Esophagus muscularis mucosa (tissue), 4 donors: ENCODE results near the gene PTPRQ.

Experiments
- CTCF ChIP-seq, 3 experiments: fragments of 200-600 bp in 2 of 3; fragments of 450-650 bp in 1 of 3; sonication (generic) in 2 of 3; IDR thresholded peaks; one replicate each; pipeline ENCODE4 v1.5.1; 2017 to 2019; ENCODE audit warnings: antibody characterized with exemption in 3 of 3, mild to moderate bottlenecking in 2 of 3, moderate library complexity in 1 of 3
- EP300 ChIP-seq: sonication (generic); formaldehyde crosslinking; IDR thresholded peaks from one replicate; pipeline ENCODE4 v1.6.1; 2017; ENCODE audit warnings: antibody characterized with exemption
- POLR2A ChIP-seq: fragments of 450-650 bp; IDR thresholded peaks from one replicate; pipeline ENCODE4 v1.6.1; 2017; ENCODE audit warnings: antibody characterized with exemption, moderate library complexity, mild to moderate bottlenecking, low read depth
- POLR2AphosphoS5 ChIP-seq, 2 donors: sonication (generic); formaldehyde crosslinking; IDR thresholded peaks; one replicate each; pipeline ENCODE4 v1.6.1; 2017; ENCODE audit warnings: antibody characterized with exemption in 2 of 2

GRCh38 chr12:80469681-80470080 lies 25.6 kb downstream of the PTPRQ start:
- no peak for TF ChIP-seq CTCF (IDR thresholded peaks at IDR 0.05)
- TF ChIP-seq POLR2AphosphoS5 (IDR thresholded peaks at IDR 0.05) = no peak
- TF ChIP-seq EP300 = no peak
- TF ChIP-seq POLR2A = no peak
